Measurements from ENCODE around the gene TMC1. TPM values are rescaled to one million over a fixed set of nuclear protein-coding genes. Genes with fewer than 3 reads are reported as not detected.
"Not testable (repeated sequence)": the region's sequence is repeated elsewhere in the genome, so short reads cannot be mapped to it uniquely, and the experiment has no call there.

Gene TMC1
- total RNA-seq, 4 donors from 2014 or later, result 0.12 to 0.56 (median 0.13) TPM; not detected in 1

DNA sequence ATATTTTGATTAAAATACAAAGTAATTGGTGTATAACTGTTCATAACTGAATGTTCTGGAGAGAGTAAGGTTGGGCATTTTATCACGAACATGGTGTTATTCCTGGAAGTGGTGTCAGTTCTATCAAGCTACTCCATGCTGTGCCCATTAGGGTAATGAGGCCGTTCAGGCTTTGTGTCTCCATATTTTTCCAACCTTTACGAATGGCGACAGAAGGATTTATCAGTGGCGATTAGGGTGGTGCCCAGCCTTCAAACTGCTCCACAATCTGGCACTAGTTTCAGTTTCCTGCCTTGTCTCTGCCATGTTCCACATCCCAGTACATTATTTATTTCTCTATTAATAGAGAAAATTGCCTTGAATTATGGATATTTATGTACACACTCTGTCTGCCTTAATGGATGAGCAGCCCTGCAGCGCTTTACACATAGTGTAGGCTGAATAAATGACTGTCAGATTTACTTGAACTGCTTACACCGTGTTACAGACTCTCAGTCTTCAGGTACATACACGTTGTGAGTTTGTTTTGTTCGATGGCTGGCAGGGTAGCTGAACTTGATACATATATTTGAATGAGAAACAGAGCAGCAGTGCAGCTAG is 23.9 kb upstream of the TMC1 start:
- TF ChIP-seq, protein P1, sequence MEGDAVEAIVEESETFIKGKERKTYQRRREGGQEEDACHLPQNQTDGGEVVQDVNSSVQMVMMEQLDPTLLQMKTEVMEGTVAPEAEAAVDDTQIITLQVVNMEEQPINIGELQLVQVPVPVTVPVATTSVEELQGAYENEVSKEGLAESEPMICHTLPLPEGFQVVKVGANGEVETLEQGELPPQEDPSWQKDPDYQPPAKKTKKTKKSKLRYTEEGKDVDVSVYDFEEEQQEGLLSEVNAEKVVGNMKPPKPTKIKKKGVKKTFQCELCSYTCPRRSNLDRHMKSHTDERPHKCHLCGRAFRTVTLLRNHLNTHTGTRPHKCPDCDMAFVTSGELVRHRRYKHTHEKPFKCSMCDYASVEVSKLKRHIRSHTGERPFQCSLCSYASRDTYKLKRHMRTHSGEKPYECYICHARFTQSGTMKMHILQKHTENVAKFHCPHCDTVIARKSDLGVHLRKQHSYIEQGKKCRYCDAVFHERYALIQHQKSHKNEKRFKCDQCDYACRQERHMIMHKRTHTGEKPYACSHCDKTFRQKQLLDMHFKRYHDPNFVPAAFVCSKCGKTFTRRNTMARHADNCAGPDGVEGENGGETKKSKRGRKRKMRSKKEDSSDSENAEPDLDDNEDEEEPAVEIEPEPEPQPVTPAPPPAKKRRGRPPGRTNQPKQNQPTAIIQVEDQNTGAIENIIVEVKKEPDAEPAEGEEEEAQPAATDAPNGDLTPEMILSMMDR (IDR thresholded peaks at IDR 0.05), result no peak
- DNase-seq (ENCODE audit: low spot score), result no peak
- ATAC-seq (ENCODE audit: low FRiP score), result no peak

- no peak for ATAC-seq (ENCODE audit: low FRiP score)
- no peak for DNase-seq (ENCODE audit: low spot score)
- TF ChIP-seq, protein P1 (IDR thresholded peaks at IDR 0.05), result no peak
Measured at GRCh38 chr9:72506615-72507014, 14.8 kb upstream of the TMC1 start.

DNA sequence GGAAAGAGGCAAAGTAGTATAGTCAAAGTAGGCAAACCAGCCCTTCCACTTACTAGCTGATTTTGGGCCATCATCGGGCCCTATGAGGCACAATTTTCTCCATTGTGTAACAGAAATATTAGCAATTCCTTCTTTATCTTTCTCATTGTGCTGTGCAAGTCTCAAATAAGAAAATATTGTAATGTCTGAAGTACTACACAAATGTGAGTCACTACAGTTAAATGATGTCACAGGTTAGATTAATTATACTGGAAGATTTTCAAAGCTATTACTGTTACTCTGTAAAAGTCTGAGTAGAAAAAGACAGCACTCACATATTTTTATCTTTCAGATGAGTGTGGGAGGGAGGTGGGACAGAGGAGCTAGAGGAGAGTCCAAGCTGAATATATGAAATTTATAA is 12.4 kb upstream of the TMC1 start:
- ATAC-seq (ENCODE audit: low FRiP score) (peak; percentile 81), DNase-seq (ENCODE audit: low spot score) (no peak)
- TF ChIP-seq, protein P1 (IDR thresholded peaks at IDR 0.05), result no peak

DNA sequence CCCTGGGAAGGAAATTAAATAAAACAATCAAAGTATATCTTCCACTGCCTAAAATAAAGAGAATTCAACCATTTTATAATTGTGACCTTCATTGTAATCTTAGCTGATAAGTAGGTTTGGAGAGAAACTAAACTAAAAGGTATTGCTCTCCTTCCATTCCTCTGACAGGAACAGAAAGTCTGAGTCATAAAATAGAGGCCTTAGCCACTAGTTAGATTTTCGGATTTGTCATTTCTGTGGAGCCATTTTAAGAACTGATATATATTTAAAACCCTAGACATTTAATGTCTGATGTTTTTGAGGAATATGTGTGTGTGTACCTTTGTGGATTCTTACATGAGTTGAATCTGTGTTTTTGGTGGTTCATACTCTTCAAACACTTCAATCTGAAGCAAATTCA is 11.8 kb upstream of the TMC1 start:
- DNase-seq (ENCODE audit: low spot score), result no peak
- TF ChIP-seq, protein P1 (IDR thresholded peaks at IDR 0.05), result no peak
- ATAC-seq (ENCODE audit: low FRiP score), result peak; percentile 57

DNA sequence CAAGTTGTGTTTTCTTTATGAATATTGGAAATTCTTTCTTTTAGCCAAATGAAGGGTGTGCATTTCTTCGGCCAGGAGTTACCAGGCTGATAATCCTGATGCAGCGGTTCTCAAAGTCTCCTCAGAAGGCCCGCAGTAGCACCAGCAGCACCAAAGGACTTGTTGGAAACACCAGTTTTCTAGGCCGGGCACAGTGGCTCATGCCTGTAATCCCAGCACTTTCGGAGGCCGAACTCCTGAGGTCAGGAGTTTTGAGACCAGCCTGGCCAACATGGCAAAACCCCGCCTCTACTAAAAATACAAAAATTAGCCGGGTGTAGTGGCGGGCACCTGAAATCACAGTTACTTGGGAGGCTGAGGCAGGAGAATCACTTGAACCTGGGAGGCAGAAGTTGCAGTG is 397 bp upstream of the TMC1 start:
- not testable (repeated sequence) for DNase-seq (ENCODE audit: low spot score); ATAC-seq (ENCODE audit: low FRiP score)

DNA sequence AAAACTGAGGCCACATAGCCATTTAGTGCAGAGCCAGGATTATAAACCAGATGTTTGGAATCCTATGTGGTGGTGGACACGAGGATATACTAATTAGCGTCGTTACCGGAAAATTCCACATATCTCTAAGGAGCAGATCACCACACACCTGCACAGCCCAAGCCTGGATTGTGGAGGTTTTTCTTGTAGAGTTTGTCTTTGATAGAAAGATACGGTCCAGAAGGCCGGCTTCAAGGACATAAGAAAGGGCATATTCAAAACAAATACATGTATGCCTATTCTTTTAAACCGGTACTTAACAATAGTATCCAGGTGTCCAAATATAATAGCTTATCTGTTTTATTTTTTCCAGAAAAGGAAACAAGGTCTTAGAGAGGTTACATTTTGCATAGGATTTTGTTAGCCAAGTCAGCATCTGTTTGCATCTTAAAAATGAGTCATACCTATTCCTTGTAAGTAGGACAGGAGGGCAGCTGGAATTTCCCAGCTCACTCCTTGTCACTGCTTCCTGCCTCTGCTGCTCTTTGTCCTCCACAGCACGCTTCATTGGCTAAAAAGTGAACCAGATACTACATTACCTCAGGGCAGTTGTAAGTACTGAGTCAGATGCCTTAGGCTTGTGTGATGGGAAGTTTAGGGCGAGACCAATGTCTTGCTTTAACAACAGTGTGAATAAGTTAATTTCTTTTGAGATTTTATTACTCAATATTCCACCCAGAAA is 3.6 kb downstream of the TMC1 start:
- DNase-seq (ENCODE audit: low spot score) (peak; percentile 27), ATAC-seq (ENCODE audit: low FRiP score) (peak; percentile 80)
- TF ChIP-seq, protein P1 (IDR thresholded peaks at IDR 0.05), result no peak

DNA sequence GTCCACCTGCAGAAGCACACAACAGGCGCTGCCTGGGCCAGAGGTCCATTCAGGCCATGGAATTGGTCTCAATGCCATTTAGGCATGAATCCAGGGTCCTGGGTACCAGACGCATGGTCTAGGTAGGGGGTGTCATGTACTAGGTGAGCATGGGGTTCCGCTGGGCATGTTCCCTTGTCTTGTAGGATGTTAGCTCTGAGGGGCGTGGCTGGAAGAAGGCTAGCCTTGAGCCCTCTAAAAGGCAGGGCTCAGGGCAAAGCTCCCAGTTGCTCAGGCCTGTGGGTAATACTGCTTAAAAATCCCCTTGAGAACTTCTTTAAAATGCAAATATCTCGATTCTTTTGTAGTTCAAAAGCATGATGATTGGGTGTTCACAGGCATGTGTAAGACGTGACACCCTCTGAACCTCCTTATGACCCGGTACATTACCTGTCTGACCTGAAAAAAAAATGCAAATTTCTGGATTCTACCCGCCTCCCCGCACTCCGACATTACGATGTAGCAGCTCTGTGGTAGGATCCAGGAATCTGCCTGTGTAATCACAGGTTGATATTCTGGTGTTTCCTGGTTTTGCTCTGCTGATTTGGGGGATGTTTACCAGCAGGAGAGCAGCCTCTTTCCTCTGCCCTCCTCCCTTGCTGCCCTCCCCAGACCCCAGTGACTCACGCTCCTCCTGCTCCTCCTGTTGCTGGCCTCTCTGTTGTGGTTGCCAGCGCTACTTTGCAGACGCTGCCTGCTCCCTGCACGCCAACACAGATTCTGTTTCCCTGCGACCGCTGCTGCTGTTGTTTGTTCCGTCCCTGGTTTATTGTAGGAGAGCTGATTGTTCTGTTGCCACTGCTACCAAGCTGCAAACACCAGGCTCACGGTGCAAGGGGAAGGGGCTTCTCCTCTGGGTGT is 5.7 kb downstream of the TMC1 start:
- TF ChIP-seq, protein P1 (IDR thresholded peaks at IDR 0.05), result no peak
- ATAC-seq (ENCODE audit: low FRiP score), result peak; percentile 97
- peak; percentile 58 for DNase-seq (ENCODE audit: low spot score)

All from omental fat pad (tissue), 4 donors.